Panc1 (cell line): ENCODE measurements around the gene SAFB2. TPM values are rescaled to one million over a fixed set of nuclear protein-coding genes. Genes with fewer than 3 reads are reported as not detected.

ENCODE experiments used
- ATAC-seq: fragments of 200-7000 bp; cut with Tn5 transposase; 2 replicates; pipeline ENCODE4 v1.9.1; 2020; ENCODE audit warnings: mild to moderate bottlenecking, moderate library complexity
- BruUV-seq: library from RNA; stranded (reverse); fragments of 400-500 nt; replicated peaks from 2 replicates; lab custom pipeline; 2021; lab: Mats Ljungman, UMichigan
- CTCF ChIA-PET: fragments of 300-600 bp; sonication (Branson Sonifier 250); formaldehyde crosslinking; loops from one replicate; lab custom pipeline; 2022; ENCODE audit warnings: antibody characterized with exemption; lab: Charles Lee
- POLR2A ChIA-PET: fragments of 300-600 bp; sonication (Branson Sonifier 250); formaldehyde crosslinking; loops from one replicate; lab custom pipeline; 2022; ENCODE audit warnings: antibody characterized with exemption; lab: Charles Lee
- DNase-seq: peaks from one replicate; pipeline ENCODE4 v3.0.0-alpha.2; 2010; ENCODE audit warnings: low read depth, low spot score
- H3K27ac ChIP-seq: 2 replicates; pipeline ENCODE4 v1.5.1; 2011; ENCODE audit warnings: mild to moderate bottlenecking, low read length, inconsistent platforms
- H3K27me3 ChIP-seq: fragments of 200-500 bp; sonication (Bioruptor generic); 2 replicates; pipeline ENCODE4 v1.6.0; 2014; ENCODE audit warnings: low read length, inconsistent platforms; ENCODE audit not compliant: control insufficient read depth, insufficient read depth
- H3K36me3 ChIP-seq: fragments of 200-500 bp; sonication (Bioruptor generic); 2 replicates; pipeline ENCODE4 v1.5.1; 2014; ENCODE audit warnings: inconsistent platforms, mild to moderate bottlenecking, low read length, moderate library complexity; ENCODE audit not compliant: control insufficient read depth, insufficient read depth
- H3K4me1 ChIP-seq: 2 replicates; pipeline ENCODE4 v1.5.1; 2011; ENCODE audit warnings: inconsistent platforms, mild to moderate bottlenecking, low read length, moderate library complexity; ENCODE audit not compliant: control insufficient read depth, insufficient read depth
- H3K4me3 ChIP-seq, 2 experiments: 2 replicates each; pipeline ENCODE4 v1.5.1; 2011 to 2012; ENCODE audit warnings: low read depth in 2 of 2, low read length in 2 of 2, mild to moderate bottlenecking in 2 of 2, inconsistent platforms in 1 of 2, moderate library complexity in 1 of 2
- H3K9me3 ChIP-seq: fragments of 200-500 bp; sonication (Bioruptor generic); 2 replicates; pipeline ENCODE4 v1.5.1; 2014; ENCODE audit warnings: low read depth, mild to moderate bottlenecking, inconsistent platforms, low read length, moderate library complexity; ENCODE audit not compliant: control insufficient read depth, insufficient read depth
- CTCF ChIP-seq: fragments of 450-650 bp; IDR thresholded peaks from 2 replicates; pipeline ENCODE4 v1.5.1; 2017; ENCODE audit warnings: mild to moderate bottlenecking
- POLR2AphosphoS5 ChIP-seq: IDR thresholded peaks from 2 replicates; pipeline ENCODE4 v1.6.1; 2012; ENCODE audit warnings: mild to moderate bottlenecking, low read depth, low read length, moderate library complexity
- REST ChIP-seq, 2 experiments: IDR thresholded peaks; 2 replicates each; pipeline ENCODE4 v1.6.1; 2011 to 2012; ENCODE audit warnings: low read depth in 2 of 2, control low read depth in 1 of 2, low read length in 1 of 2, mild to moderate bottlenecking in 1 of 2, moderate library complexity in 1 of 2; ENCODE audit not compliant: insufficient read depth in 1 of 2
- SIN3A ChIP-seq: IDR thresholded peaks from 2 replicates; pipeline ENCODE4 v1.6.1; 2012; ENCODE audit warnings: low read depth, mild to moderate bottlenecking, low read length, moderate library complexity, borderline replicate concordance; ENCODE audit not compliant: insufficient read depth
- TCF7L2 ChIP-seq: IDR thresholded peaks from 2 replicates; pipeline ENCODE4 v1.6.1; 2011; ENCODE audit warnings: mild to moderate bottlenecking, low read depth, low read length, inconsistent platforms
- in situ Hi-C: cut with HindIII; loops from 2 replicates; pipeline ENCODE4 v1.10.0; 2016; ENCODE audit warnings: low sequenced_read_pairs, low pct_unique_long_range_greater_than_20kb
- intact Hi-C: fragments of 100-400 bp; cut with micrococcal nuclease; formaldehyde crosslinking; loops from one replicate; pipeline ENCODE4 v1.10.0; 2022; ENCODE audit not compliant: unreplicated experiment
- total RNA-seq: library from RNA; stranded (reverse); gene quantifications from one replicate; pipeline ENCODE4 v1.2.1, GENCODE V29; 2021; ENCODE audit not compliant: unreplicated experiment

SAFB2 gene
- total RNA-seq, 1 experiment from 2014 or later: 83.5 TPM

- DNase-seq (no peak), ATAC-seq (0 out of 2 replicates have a peak, but pooled peaks have one; percentile 5)
- Histone ChIP-seq H3K4me1 (no peaks in the 10 kb centered on the region), H3K9me3 (no peaks in the 10 kb centered on the region), H3K27ac (no peak overlapping the region), H3K4me3 (no peak overlapping the region), H3K27me3 (no peaks in the 10 kb centered on the region), H3K36me3 (peaks cover 12% of the 10 kb centered on the region)
- POLR2A ChIA-PET: no interaction called here
- CTCF ChIA-PET: no interaction called here
- TF ChIP-seq CTCF: no peak
- no peak for TF ChIP-seq TCF7L2
- TF ChIP-seq POLR2AphosphoS5: no peak
- TF ChIP-seq REST (IDR thresholded peaks at IDR 0.05; ENCODE audit: insufficient read depth in 1 of 2, low read depth in 2 of 2, low read length in 1 of 2): no peak
- no peak for TF ChIP-seq SIN3A
- in situ Hi-C loops: no loop called here
- BruUV-seq: no TSS peak
- intact Hi-C loops: no loop called here
These were observed 44.5 kb upstream of the SAFB2 start for GRCh38 chr19:5666921-5667610.

GRCh38 chr19:5665781-5666513, 43.4 kb upstream of the SAFB2 start:
- Histone ChIP-seq H3K4me3 (no peak overlapping the region), H3K27me3 (no peaks in the 10 kb centered on the region), H3K36me3 (peaks cover 12% of the 10 kb centered on the region), H3K4me1 (no peaks in the 10 kb centered on the region), H3K9me3 (no peaks in the 10 kb centered on the region), H3K27ac (no peak overlapping the region)
- intact Hi-C loops: no loop called here
- ChIA-PET CTCF (interaction anchor here (0.9 kb wide), 1 partner anchor 23 kb away, joined by 3 read pairs; no protein-coding TSS in a partner anchor), POLR2A (interaction anchor here (0.6 kb wide), 1 partner anchor 9 kb away, joined by 3 read pairs; no protein-coding TSS in a partner anchor)
- in situ Hi-C loops: no loop called here
- ATAC-seq (0 out of 2 replicates have a peak, but pooled peaks have one; percentile 59), DNase-seq (no peak)
- TF ChIP-seq SIN3A (no peak), POLR2AphosphoS5 (no peak), REST (IDR thresholded peaks at IDR 0.05; ENCODE audit: insufficient read depth in 1 of 2, low read depth in 2 of 2, low read length in 1 of 2) (no peak), TCF7L2 (no peak), CTCF (no peak)
- no TSS peak for BruUV-seq
